HepG2 (cell line): ENCODE results near the gene SLC66A3. TPM values are rescaled to one million over a fixed set of nuclear protein-coding genes. Genes with fewer than 3 reads are reported as not detected.

Experiments
- BHLHE40 ChIP-seq: IDR thresholded peaks from 2 replicates; pipeline ENCODE4 v1.6.1; 2011; ENCODE audit warnings: low read length, improper control_type of control experiment
- FOXK1 ChIP-seq: sonication (generic); formaldehyde crosslinking; IDR thresholded peaks from 2 replicates; pipeline ENCODE4 v1.4.0; 2020; ENCODE audit warnings: low read depth, missing genetic modification reagents, borderline replicate concordance
- KLF6 ChIP-seq: IDR thresholded peaks from 2 replicates; pipeline ENCODE4 v1.8.0; 2016; ENCODE audit warnings: missing biosample characterization, missing genetic modification reagents
- MTA3 ChIP-seq: sonication (generic); formaldehyde crosslinking; IDR thresholded peaks from 2 replicates; pipeline ENCODE4 v1.4.0; 2020; ENCODE audit warnings: missing genetic modification reagents
- NKX3-1 ChIP-seq: sonication (generic); formaldehyde crosslinking; IDR thresholded peaks from 2 replicates; pipeline ENCODE4 v1.5.0; 2020; ENCODE audit warnings: missing genetic modification reagents
- NR2F1 ChIP-seq, 2 experiments: fragments of 450-650 bp in 1 of 2; formaldehyde crosslinking in 1 of 2; IDR thresholded peaks; 2 replicates each; pipeline versions ENCODE4 v1.5.0 to v1.6.1; 2016 to 2020; ENCODE audit warnings: mild to moderate bottlenecking in 1 of 2, missing compliant biosample characterization in 1 of 2, missing genetic modification reagents in 1 of 2, moderate library complexity in 1 of 2
- PAWR ChIP-seq: sonication (generic); formaldehyde crosslinking; IDR thresholded peaks from 2 replicates; pipeline ENCODE4 v1.4.0; 2020; ENCODE audit warnings: missing genetic modification reagents, mild to moderate bottlenecking, borderline replicate concordance
- PLRG1 ChIP-seq: fragments of 450-650 bp; conservative IDR thresholded peaks from 2 replicates; pipeline ENCODE4 v1.6.1; 2016
- POLR2AphosphoS5 ChIP-seq: IDR thresholded peaks from 2 replicates; pipeline ENCODE4 v1.6.1; 2012; ENCODE audit warnings: low read depth, low read length
- TSC22D2 ChIP-seq: sonication (generic); formaldehyde crosslinking; IDR thresholded peaks from 2 replicates; pipeline ENCODE4 v1.5.1; 2020; ENCODE audit warnings: missing genetic modification reagents, mild to moderate bottlenecking, borderline replicate concordance
- ZNF224 ChIP-seq: sonication (generic); formaldehyde crosslinking; IDR thresholded peaks from 2 replicates; pipeline ENCODE4 v1.5.0; 2020; ENCODE audit warnings: mild to moderate bottlenecking, missing genetic modification reagents
- ZNF337 ChIP-seq: sonication (generic); formaldehyde crosslinking; IDR thresholded peaks from 2 replicates; pipeline ENCODE4 v1.5.1; 2020; ENCODE audit warnings: missing genetic modification reagents, low read depth, mild to moderate bottlenecking, borderline replicate concordance
- ZNF431 ChIP-seq: sonication (generic); formaldehyde crosslinking; IDR thresholded peaks from 2 replicates; pipeline ENCODE4 v1.9.0; 2022; ENCODE audit warnings: missing genetic modification reagents, low read depth, mild to moderate bottlenecking, borderline replicate concordance
- ZNF790 ChIP-seq: sonication (generic); formaldehyde crosslinking; IDR thresholded peaks from 2 replicates; pipeline ENCODE4 v1.8.0; 2022; ENCODE audit warnings: missing genetic modification reagents, mild to moderate bottlenecking, borderline replicate concordance
- polyA plus RNA-seq, 8 experiments: library from polyadenylated mRNA; depleted of rRNA in 3 of 8; stranded (reverse) in 7 of 8; unstranded in 1 of 8; fragments of >200 nt; fragmentation: Illumina TruSeq in 4 of 8; extraction: Trizol in 4 of 8; gene quantifications; 2 replicates each; pipeline versions ENCODE4 v1.2.1 to v1.2.3, GENCODE V29; 2011 to 2016; ENCODE audit warnings: low read depth in 4 of 8, missing spikeins in 1 of 8, mixed read lengths in 1 of 8; ENCODE audit not compliant: insufficient read depth in 1 of 8
- total RNA-seq, 5 experiments: library from RNA; depleted of rRNA; stranded (reverse); fragments of >200 nt; fragmentation: Illumina TruSeq; extraction: Trizol; gene quantifications; 2 replicates each; pipeline ENCODE4 v1.2.3, GENCODE V29; 2016; ENCODE audit warnings: low read depth in 1 of 5
- TF ChIP-seq, protein P1 (sequence below): IDR thresholded peaks from 2 replicates; pipeline ENCODE4 v1.6.1; 2012; ENCODE audit warnings: low read length, improper control_type of control experiment
- TF ChIP-seq, protein P2 (sequence below): IDR thresholded peaks from 2 replicates; pipeline ENCODE4 v1.4.0; 2020; ENCODE audit warnings: mild to moderate bottlenecking, missing genetic modification reagents
- TF ChIP-seq, protein P3 (sequence below): sonication (generic); formaldehyde crosslinking; IDR thresholded peaks from 2 replicates; pipeline ENCODE4 v1.4.0; 2020; ENCODE audit warnings: missing genetic modification reagents, borderline replicate concordance
- TF ChIP-seq, protein P4 (sequence below): sonication (generic); formaldehyde crosslinking; IDR thresholded peaks from 2 replicates; pipeline ENCODE4 v1.4.0; 2020; ENCODE audit warnings: mild to moderate bottlenecking, missing genetic modification reagents

SLC66A3 gene
- total and polyA plus RNA-seq, 2 of the 13 experiments (the other 11 are each of a cell fraction or from before 2014, with no cell fraction given), result 2.2 to 3.7 TPM

DNA sequence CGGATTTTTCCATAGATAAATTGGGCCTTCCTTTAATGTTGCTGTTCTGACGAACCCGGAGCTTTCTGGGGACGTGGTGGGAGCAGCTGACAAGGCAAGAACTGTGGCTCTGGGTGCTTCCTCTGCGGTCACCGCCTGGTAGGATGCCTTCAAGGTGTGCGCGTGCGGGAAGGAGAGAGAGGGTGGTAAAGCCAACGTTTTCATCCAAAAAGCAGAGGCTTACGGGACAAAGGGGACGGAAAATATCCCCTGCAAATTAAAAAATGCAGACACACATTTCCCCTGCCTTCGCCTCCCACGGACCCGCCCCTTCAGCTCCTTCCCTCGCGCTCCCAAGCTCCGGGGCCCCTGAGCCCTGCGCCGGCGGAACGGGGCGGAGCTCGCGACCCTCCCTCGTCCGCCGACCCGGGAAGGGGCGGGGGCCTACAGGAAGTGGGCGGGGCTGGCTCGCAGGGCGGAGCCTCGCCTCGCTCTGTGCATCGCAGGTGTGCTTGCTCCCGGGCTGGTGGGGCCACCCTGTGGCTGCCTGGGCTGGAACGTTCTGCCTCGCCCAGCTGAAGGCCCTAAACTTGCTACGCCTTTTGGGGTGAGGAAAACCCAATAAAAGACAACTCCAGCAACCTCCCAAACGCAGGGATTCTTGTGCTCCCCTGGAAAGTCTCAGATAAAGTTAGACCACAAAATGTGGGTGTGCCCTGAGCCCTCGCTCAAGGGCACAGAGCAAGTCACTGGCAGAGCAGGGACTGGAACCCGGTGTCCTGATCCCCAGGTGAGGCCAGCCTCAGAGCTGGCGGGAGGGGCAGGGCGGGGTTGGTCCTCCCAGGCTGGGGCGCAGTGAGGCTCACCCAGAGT, 25.4 kb upstream of the SLC66A3 start (continued):
- TF ChIP-seq, protein P1, sequence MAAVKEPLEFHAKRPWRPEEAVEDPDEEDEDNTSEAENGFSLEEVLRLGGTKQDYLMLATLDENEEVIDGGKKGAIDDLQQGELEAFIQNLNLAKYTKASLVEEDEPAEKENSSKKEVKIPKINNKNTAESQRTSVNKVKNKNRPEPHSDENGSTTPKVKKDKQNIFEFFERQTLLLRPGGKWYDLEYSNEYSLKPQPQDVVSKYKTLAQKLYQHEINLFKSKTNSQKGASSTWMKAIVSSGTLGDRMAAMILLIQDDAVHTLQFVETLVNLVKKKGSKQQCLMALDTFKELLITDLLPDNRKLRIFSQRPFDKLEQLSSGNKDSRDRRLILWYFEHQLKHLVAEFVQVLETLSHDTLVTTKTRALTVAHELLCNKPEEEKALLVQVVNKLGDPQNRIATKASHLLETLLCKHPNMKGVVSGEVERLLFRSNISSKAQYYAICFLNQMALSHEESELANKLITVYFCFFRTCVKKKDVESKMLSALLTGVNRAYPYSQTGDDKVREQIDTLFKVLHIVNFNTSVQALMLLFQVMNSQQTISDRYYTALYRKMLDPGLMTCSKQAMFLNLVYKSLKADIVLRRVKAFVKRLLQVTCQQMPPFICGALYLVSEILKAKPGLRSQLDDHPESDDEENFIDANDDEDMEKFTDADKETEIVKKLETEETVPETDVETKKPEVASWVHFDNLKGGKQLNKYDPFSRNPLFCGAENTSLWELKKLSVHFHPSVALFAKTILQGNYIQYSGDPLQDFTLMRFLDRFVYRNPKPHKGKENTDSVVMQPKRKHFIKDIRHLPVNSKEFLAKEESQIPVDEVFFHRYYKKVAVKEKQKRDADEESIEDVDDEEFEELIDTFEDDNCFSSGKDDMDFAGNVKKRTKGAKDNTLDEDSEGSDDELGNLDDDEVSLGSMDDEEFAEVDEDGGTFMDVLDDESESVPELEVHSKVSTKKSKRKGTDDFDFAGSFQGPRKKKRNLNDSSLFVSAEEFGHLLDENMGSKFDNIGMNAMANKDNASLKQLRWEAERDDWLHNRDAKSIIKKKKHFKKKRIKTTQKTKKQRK, result no peak
- no peak for TF ChIP-seq PLRG1
- TF ChIP-seq ZNF224 (CRISPR knock-in tag), result no peak
- TF ChIP-seq ZNF337 (CRISPR knock-in tag), result no peak
- TF ChIP-seq POLR2AphosphoS5, result no peak
- no peak for TF ChIP-seq TSC22D2 (CRISPR knock-in tag)
- no peak for TF ChIP-seq ZNF431 (CRISPR knock-in tag)
- TF ChIP-seq, protein P2, sequence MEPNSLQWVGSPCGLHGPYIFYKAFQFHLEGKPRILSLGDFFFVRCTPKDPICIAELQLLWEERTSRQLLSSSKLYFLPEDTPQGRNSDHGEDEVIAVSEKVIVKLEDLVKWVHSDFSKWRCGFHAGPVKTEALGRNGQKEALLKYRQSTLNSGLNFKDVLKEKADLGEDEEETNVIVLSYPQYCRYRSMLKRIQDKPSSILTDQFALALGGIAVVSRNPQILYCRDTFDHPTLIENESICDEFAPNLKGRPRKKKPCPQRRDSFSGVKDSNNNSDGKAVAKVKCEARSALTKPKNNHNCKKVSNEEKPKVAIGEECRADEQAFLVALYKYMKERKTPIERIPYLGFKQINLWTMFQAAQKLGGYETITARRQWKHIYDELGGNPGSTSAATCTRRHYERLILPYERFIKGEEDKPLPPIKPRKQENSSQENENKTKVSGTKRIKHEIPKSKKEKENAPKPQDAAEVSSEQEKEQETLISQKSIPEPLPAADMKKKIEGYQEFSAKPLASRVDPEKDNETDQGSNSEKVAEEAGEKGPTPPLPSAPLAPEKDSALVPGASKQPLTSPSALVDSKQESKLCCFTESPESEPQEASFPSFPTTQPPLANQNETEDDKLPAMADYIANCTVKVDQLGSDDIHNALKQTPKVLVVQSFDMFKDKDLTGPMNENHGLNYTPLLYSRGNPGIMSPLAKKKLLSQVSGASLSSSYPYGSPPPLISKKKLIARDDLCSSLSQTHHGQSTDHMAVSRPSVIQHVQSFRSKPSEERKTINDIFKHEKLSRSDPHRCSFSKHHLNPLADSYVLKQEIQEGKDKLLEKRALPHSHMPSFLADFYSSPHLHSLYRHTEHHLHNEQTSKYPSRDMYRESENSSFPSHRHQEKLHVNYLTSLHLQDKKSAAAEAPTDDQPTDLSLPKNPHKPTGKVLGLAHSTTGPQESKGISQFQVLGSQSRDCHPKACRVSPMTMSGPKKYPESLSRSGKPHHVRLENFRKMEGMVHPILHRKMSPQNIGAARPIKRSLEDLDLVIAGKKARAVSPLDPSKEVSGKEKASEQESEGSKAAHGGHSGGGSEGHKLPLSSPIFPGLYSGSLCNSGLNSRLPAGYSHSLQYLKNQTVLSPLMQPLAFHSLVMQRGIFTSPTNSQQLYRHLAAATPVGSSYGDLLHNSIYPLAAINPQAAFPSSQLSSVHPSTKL (CRISPR knock-in tag), result peak; percentile 66
- TF ChIP-seq NKX3-1 (CRISPR knock-in tag), result peak; percentile 85
- TF ChIP-seq, protein P3, sequence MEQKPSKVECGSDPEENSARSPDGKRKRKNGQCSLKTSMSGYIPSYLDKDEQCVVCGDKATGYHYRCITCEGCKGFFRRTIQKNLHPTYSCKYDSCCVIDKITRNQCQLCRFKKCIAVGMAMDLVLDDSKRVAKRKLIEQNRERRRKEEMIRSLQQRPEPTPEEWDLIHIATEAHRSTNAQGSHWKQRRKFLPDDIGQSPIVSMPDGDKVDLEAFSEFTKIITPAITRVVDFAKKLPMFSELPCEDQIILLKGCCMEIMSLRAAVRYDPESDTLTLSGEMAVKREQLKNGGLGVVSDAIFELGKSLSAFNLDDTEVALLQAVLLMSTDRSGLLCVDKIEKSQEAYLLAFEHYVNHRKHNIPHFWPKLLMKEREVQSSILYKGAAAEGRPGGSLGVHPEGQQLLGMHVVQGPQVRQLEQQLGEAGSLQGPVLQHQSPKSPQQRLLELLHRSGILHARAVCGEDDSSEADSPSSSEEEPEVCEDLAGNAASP (CRISPR knock-in tag), result peak; percentile 69; the same call in 1 of the 2 replicates
- TF ChIP-seq MTA3 (CRISPR knock-in tag), result no peak
- TF ChIP-seq FOXK1 (CRISPR knock-in tag), result 0 out of 2 replicates have a peak, but pooled peaks have one; percentile 30
- peak; percentile 37; the same call in 1 of the 2 replicates for TF ChIP-seq BHLHE40
- TF ChIP-seq ZNF790 (CRISPR knock-in tag), result no peak
- TF ChIP-seq PAWR (CRISPR knock-in tag), result no peak
- peak; percentile 72; the same call in 1 of the 2 replicates for TF ChIP-seq KLF6 (CRISPR knock-in tag)
- TF ChIP-seq, protein P4, sequence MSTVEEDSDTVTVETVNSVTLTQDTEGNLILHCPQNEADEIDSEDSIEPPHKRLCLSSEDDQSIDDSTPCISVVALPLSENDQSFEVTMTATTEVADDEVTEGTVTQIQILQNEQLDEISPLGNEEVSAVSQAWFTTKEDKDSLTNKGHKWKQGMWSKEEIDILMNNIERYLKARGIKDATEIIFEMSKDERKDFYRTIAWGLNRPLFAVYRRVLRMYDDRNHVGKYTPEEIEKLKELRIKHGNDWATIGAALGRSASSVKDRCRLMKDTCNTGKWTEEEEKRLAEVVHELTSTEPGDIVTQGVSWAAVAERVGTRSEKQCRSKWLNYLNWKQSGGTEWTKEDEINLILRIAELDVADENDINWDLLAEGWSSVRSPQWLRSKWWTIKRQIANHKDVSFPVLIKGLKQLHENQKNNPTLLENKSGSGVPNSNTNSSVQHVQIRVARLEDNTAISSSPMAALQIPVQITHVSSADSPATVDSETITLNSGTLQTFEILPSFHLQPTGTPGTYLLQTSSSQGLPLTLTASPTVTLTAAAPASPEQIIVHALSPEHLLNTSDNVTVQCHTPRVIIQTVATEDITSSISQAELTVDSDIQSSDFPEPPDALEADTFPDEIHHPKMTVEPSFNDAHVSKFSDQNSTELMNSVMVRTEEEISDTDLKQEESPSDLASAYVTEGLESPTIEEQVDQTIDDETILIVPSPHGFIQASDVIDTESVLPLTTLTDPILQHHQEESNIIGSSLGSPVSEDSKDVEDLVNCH, result no peak
- TF ChIP-seq NR2F1 (CRISPR knock-in tag; IDR thresholded peaks at IDR 0.05), result no peak
